ENCODE measurements around the gene ANKRD39.
A peak's percentile ranks its signal among the peaks of the same experiment; 100 is the strongest.

Gene ANKRD39

DNA sequence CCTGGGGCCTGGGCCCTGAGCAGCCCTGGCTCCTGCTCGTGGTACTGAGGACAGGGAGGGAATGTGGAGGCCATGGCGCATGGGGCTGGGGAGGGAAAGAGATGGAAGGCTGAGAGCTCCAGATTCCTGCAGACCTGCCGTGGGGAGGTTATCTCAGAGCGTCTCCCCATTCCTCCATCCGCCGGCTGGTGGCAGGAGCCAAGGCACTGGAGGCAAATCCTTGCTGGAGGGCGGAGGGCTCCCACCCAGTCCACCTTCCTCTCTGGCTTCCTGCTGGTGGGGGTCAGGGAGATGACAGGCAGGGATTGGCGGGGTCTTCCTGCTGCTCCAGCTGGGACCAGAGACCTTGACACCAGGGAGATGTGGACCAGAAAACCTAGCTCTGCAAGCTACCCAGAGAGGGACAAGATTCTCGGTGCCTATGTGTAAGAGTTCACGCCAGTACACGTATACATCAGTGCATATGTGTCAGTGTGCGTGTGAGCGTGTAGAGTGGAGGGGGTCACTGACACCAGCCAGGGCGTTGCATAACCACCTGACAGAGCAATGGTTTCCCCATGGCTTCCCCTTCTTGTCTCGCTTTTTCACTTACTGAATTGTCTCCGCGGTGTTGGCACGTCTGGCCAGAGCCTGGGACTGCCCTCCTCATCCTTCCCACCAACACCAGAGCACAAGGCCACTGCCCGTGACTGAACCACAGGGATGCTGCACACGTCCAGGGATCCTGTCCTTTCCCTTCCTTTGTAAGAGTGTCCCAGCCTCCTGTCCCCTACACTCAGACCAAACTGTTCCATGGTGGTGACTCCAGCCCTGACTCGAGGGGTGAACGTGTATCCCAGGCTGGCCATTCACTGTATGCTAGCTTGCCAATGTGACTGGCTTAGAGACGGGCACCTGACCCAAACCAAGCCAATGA, 27.9 kb upstream of the ANKRD39 start:
- Histone ChIP-seq H2BK5ac (ENCODE audit: low read depth, low read length, poor library complexity, severe bottlenecking) (no peak overlapping the region), H3K9me3 (ENCODE audit: control insufficient read depth, low read length) (no peaks in the 10 kb centered on the region), H3K9ac (ENCODE audit: low read length) (no peak overlapping the region), H4K91ac (ENCODE audit: low read length) (no peak overlapping the region), H2BK120ac (ENCODE audit: low read depth, low read length) (no peak overlapping the region), H2AK5ac (ENCODE audit: low read length, severe bottlenecking) (no peak overlapping the region), H3K4ac (ENCODE audit: low read depth in 1 of 2, low read length in 2 of 2) (no peak overlapping the region), H4K8ac (ENCODE audit: low read length) (peak overlapping the region; percentile 40), H2BK15ac (ENCODE audit: low read depth, poor library complexity, severe bottlenecking) (no peak overlapping the region), H3K4me1 (ENCODE audit: control insufficient read depth, insufficient read depth, low read depth, low read length) (peaks cover 1% of the 10 kb centered on the region), H3K4me3 (ENCODE audit: insufficient read depth in 1 of 2, low read depth in 1 of 2, low read length in 2 of 2) (no peak overlapping the region), H3K27me3 (ENCODE audit: control insufficient read depth in 1 of 2, insufficient read depth in 1 of 2, low read length in 2 of 2) (peaks cover 24 to 29% of the 10 kb centered on the region in 2 experiments), H3K4me2 (ENCODE audit: low read length, poor library complexity, severe bottlenecking) (no peak overlapping the region), H3K14ac (ENCODE audit: low read length in 2 of 2) (no peak overlapping the region), H2AFZ (ENCODE audit: low read depth, low read length) (no peak overlapping the region), H3K18ac (ENCODE audit: low read depth in 1 of 2, low read length in 2 of 2) (no peak overlapping the region), H3K36me3 (ENCODE audit: control insufficient read depth in 1 of 2, insufficient read depth in 2 of 2, low read depth in 1 of 2, low read length in 2 of 2) (no peaks in the 10 kb centered on the region), H2BK12ac (ENCODE audit: low read length in 2 of 2) (no peak overlapping the region), H3K27ac (ENCODE audit: low read length, poor library complexity, severe bottlenecking) (no peak overlapping the region), H3K23ac (ENCODE audit: low read length in 2 of 2) (no peak overlapping the region), H3K79me1 (replicated peaks; ENCODE audit: low read length, poor library complexity, severe bottlenecking) (no peaks in the 10 kb centered on the region)
- no peak for DNase-seq
- WGBS: 90% methylated on average over 23 of the region's 23 CpGs

DNA sequence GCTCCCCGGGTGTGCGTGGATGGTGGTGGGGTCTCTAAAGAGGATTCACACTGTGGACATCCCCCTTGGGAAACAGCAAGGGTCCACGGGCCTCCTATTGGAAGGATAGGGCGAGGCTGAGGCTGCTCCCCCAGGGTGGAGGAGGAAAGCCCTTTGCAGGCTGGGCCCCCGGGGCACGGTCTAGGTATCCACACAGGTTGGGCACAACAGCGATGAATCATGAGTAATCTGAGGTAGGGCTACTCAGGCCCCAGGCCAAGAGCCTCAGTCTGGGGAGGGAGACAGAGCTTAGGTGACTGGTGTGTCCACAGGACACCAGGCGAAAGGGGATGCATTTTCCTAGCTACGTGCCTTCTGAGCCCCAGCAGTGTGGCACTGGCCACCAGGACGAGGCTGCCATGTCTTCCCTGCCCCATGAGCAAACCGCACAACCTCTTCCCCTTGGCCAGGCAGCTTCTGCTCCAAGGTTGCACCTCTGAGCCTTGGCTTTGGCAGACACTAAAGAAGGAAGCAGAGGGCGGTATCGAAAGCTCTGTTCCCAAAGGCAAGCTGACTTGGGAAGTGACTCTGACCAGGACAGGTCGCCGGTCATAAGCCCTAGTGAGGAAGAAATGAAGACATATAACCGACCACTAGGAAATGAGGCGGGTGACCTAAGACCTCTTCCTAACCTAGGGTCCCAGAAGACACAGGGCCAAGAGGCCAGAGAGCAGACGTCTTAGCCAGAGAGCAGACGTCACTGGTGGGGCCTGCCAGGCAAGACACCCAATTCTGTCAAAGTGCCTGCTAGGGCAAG, 26.7 kb upstream of the ANKRD39 start:
- Histone ChIP-seq H3K36me3 (ENCODE audit: control insufficient read depth in 1 of 2, insufficient read depth in 2 of 2, low read depth in 1 of 2, low read length in 2 of 2) (no peaks in the 10 kb centered on the region), H2AFZ (ENCODE audit: low read depth, low read length) (no peak overlapping the region), H3K4ac (ENCODE audit: low read depth in 1 of 2, low read length in 2 of 2) (peak overlapping the region in 1 of 2 experiments; percentile 24), H3K27ac (ENCODE audit: low read length, poor library complexity, severe bottlenecking) (no peak overlapping the region), H2BK120ac (ENCODE audit: low read depth, low read length) (no peak overlapping the region), H3K18ac (ENCODE audit: low read depth in 1 of 2, low read length in 2 of 2) (peak overlapping the region in 1 of 2 experiments; percentile 8), H2BK12ac (ENCODE audit: low read length in 2 of 2) (no peak overlapping the region), H3K4me3 (ENCODE audit: insufficient read depth in 1 of 2, low read depth in 1 of 2, low read length in 2 of 2) (no peak overlapping the region), H2BK15ac (ENCODE audit: low read depth, poor library complexity, severe bottlenecking) (no peak overlapping the region), H3K27me3 (ENCODE audit: control insufficient read depth in 1 of 2, insufficient read depth in 1 of 2, low read length in 2 of 2) (peaks cover 24 to 29% of the 10 kb centered on the region in 2 experiments), H3K23ac (ENCODE audit: low read length in 2 of 2) (no peak overlapping the region), H3K14ac (ENCODE audit: low read length in 2 of 2) (no peak overlapping the region), H4K91ac (ENCODE audit: low read length) (peak overlapping the region; percentile 22), H3K9ac (ENCODE audit: low read length) (no peak overlapping the region), H3K9me3 (ENCODE audit: control insufficient read depth, low read length) (no peaks in the 10 kb centered on the region), H3K4me1 (ENCODE audit: control insufficient read depth, insufficient read depth, low read depth, low read length) (peaks cover 1% of the 10 kb centered on the region), H2AK5ac (ENCODE audit: low read length, severe bottlenecking) (no peak overlapping the region), H3K79me1 (replicated peaks; ENCODE audit: low read length, poor library complexity, severe bottlenecking) (no peaks in the 10 kb centered on the region), H3K4me2 (ENCODE audit: low read length, poor library complexity, severe bottlenecking) (no peak overlapping the region), H2BK5ac (ENCODE audit: low read depth, low read length, poor library complexity, severe bottlenecking) (no peak overlapping the region), H4K8ac (ENCODE audit: low read length) (no peak overlapping the region)
- 88% methylated on average over 19 of the region's 19 CpGs for WGBS
- no peak for DNase-seq

DNA sequence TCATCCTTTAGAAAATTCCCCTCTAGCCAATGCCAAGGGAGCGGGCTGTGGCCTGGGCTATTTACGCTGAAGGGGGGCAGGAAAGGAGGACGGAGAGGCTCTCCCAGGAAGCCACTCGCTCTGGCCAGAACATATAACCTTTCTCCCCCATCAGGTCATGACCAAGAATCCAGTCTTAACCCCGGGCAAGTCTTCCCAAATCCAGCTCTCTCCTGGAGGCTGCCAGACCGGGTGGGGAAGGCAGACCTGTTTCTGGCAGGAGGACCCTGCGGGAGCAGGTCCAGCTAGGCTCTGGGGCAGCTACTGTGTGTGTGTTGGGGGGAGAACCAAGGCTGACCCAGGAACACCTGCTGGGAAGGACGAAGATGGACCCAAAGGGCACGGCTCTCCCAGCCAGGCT, 25.5 kb upstream of the ANKRD39 start:
- H3K36me3 ChIP-seq (ENCODE audit: control insufficient read depth in 1 of 2, insufficient read depth in 2 of 2, low read depth in 1 of 2, low read length in 2 of 2): no peaks in the 10 kb centered on the region
- H3K4me2 ChIP-seq (ENCODE audit: low read length, poor library complexity, severe bottlenecking): no peak overlapping the region
- H3K23ac ChIP-seq (ENCODE audit: low read length in 2 of 2): no peak overlapping the region
- H3K9me3 ChIP-seq (ENCODE audit: control insufficient read depth, low read length): no peaks in the 10 kb centered on the region
- peak overlapping the region in 1 of 2 experiments; percentile 14 for H3K14ac ChIP-seq (ENCODE audit: low read length in 2 of 2)
- H3K18ac ChIP-seq (ENCODE audit: low read depth in 1 of 2, low read length in 2 of 2): no peak overlapping the region
- H3K27ac ChIP-seq (ENCODE audit: low read length, poor library complexity, severe bottlenecking): no peak overlapping the region
- no peak overlapping the region for H3K4me3 ChIP-seq (ENCODE audit: insufficient read depth in 1 of 2, low read depth in 1 of 2, low read length in 2 of 2)
- H3K79me1 ChIP-seq (replicated peaks; ENCODE audit: low read length, poor library complexity, severe bottlenecking): no peaks in the 10 kb centered on the region
- no peak overlapping the region for H3K9ac ChIP-seq (ENCODE audit: low read length)
- H2BK12ac ChIP-seq (ENCODE audit: low read length in 2 of 2): no peak overlapping the region
- no peak for DNase-seq
- no peak overlapping the region for H2BK5ac ChIP-seq (ENCODE audit: low read depth, low read length, poor library complexity, severe bottlenecking)
- no peak overlapping the region for H2BK120ac ChIP-seq (ENCODE audit: low read depth, low read length)
- H2BK15ac ChIP-seq (ENCODE audit: low read depth, poor library complexity, severe bottlenecking): no peak overlapping the region
- H3K4ac ChIP-seq (ENCODE audit: low read depth in 1 of 2, low read length in 2 of 2): no peak overlapping the region
- H2AFZ ChIP-seq (ENCODE audit: low read depth, low read length): no peak overlapping the region
- H3K4me1 ChIP-seq (ENCODE audit: control insufficient read depth, insufficient read depth, low read depth, low read length): peaks cover 1% of the 10 kb centered on the region
- no peak overlapping the region for H2AK5ac ChIP-seq (ENCODE audit: low read length, severe bottlenecking)
- WGBS: 82% methylated on average over 5 of the region's 9 CpGs
- H3K27me3 ChIP-seq (ENCODE audit: control insufficient read depth in 1 of 2, insufficient read depth in 1 of 2, low read length in 2 of 2): peaks cover 24 to 29% of the 10 kb centered on the region in 2 experiments
- H4K8ac ChIP-seq (ENCODE audit: low read length): no peak overlapping the region
- H4K91ac ChIP-seq (ENCODE audit: low read length): peak overlapping the region; percentile 35

DNA sequence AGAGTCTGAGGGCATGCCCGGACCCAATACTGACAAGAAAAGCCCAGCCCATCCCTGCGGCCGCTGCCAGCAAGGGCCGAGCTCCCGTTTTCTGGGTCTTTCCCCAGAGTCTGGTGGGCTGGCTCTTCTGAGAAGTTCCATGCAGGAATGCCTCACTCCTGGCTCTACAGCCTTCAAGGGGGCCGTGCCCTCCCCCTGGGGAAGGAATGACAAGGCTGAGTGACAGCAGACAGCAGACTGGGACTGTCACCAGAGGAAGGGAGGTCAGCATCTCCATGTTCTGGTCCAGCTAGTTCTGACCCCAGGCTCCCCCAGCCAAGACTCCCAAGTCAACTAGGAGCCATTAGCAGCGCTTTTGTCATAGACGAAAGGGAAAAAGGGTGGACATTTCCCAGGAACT, 25.1 kb upstream of the ANKRD39 start:
- DNase-seq: no peak
- H2BK5ac ChIP-seq (ENCODE audit: low read depth, low read length, poor library complexity, severe bottlenecking): no peak overlapping the region
- peaks cover 24 to 29% of the 10 kb centered on the region in 2 experiments for H3K27me3 ChIP-seq (ENCODE audit: control insufficient read depth in 1 of 2, insufficient read depth in 1 of 2, low read length in 2 of 2)
- H3K4ac ChIP-seq (ENCODE audit: low read depth in 1 of 2, low read length in 2 of 2): no peak overlapping the region
- no peak overlapping the region for H2BK12ac ChIP-seq (ENCODE audit: low read length in 2 of 2)
- H2BK15ac ChIP-seq (ENCODE audit: low read depth, poor library complexity, severe bottlenecking): no peak overlapping the region
- no peak overlapping the region for H4K8ac ChIP-seq (ENCODE audit: low read length)
- H3K9ac ChIP-seq (ENCODE audit: low read length): no peak overlapping the region
- H2AFZ ChIP-seq (ENCODE audit: low read depth, low read length): no peak overlapping the region
- no peaks in the 10 kb centered on the region for H3K79me1 ChIP-seq (replicated peaks; ENCODE audit: low read length, poor library complexity, severe bottlenecking)
- H3K4me2 ChIP-seq (ENCODE audit: low read length, poor library complexity, severe bottlenecking): no peak overlapping the region
- H3K14ac ChIP-seq (ENCODE audit: low read length in 2 of 2): no peak overlapping the region
- H2BK120ac ChIP-seq (ENCODE audit: low read depth, low read length): no peak overlapping the region
- WGBS: 82% methylated on average over 8 of the region's 8 CpGs
- H3K23ac ChIP-seq (ENCODE audit: low read length in 2 of 2): no peak overlapping the region
- no peaks in the 10 kb centered on the region for H3K36me3 ChIP-seq (ENCODE audit: control insufficient read depth in 1 of 2, insufficient read depth in 2 of 2, low read depth in 1 of 2, low read length in 2 of 2)
- no peak overlapping the region for H4K91ac ChIP-seq (ENCODE audit: low read length)
- peaks cover 1% of the 10 kb centered on the region for H3K4me1 ChIP-seq (ENCODE audit: control insufficient read depth, insufficient read depth, low read depth, low read length)
- H3K9me3 ChIP-seq (ENCODE audit: control insufficient read depth, low read length): no peaks in the 10 kb centered on the region
- H3K27ac ChIP-seq (ENCODE audit: low read length, poor library complexity, severe bottlenecking): no peak overlapping the region
- H3K4me3 ChIP-seq (ENCODE audit: insufficient read depth in 1 of 2, low read depth in 1 of 2, low read length in 2 of 2): no peak overlapping the region
- no peak overlapping the region for H3K18ac ChIP-seq (ENCODE audit: low read depth in 1 of 2, low read length in 2 of 2)
- no peak overlapping the region for H2AK5ac ChIP-seq (ENCODE audit: low read length, severe bottlenecking)
